GM06990 (cell line): Measurements from ENCODE around the gene ZNF844.

Experiments
- DNase-seq: peaks from one replicate; pipeline ENCODE4 v3.0.0-alpha.2; 2011; ENCODE audit not compliant: insufficient read length; ENCODE audit errors: extremely low read depth
- H3K27me3 ChIP-seq: replicated peaks from 2 replicates; pipeline ENCODE4 v1.6.0; 2011; ENCODE audit warnings: low read length; ENCODE audit not compliant: control insufficient read depth, insufficient read depth
- H3K36me3 ChIP-seq: 2 replicates; pipeline ENCODE4 v1.5.1; 2011; ENCODE audit warnings: low read length; ENCODE audit not compliant: control insufficient read depth, insufficient read depth
- H3K4me3 ChIP-seq: replicated peaks from 2 replicates; pipeline ENCODE4 v1.5.1; 2011; ENCODE audit warnings: low read depth, mild to moderate bottlenecking, control low read depth, low read length
- TF ChIP-seq, protein P1 (sequence below): IDR thresholded peaks from 2 replicates; pipeline ENCODE4 v1.5.1; 2011; ENCODE audit warnings: low read length, control low read depth, mild to moderate bottlenecking, inconsistent platforms; ENCODE audit not compliant: insufficient read depth, poor library complexity, severe bottlenecking

Gene ZNF844

DNA sequence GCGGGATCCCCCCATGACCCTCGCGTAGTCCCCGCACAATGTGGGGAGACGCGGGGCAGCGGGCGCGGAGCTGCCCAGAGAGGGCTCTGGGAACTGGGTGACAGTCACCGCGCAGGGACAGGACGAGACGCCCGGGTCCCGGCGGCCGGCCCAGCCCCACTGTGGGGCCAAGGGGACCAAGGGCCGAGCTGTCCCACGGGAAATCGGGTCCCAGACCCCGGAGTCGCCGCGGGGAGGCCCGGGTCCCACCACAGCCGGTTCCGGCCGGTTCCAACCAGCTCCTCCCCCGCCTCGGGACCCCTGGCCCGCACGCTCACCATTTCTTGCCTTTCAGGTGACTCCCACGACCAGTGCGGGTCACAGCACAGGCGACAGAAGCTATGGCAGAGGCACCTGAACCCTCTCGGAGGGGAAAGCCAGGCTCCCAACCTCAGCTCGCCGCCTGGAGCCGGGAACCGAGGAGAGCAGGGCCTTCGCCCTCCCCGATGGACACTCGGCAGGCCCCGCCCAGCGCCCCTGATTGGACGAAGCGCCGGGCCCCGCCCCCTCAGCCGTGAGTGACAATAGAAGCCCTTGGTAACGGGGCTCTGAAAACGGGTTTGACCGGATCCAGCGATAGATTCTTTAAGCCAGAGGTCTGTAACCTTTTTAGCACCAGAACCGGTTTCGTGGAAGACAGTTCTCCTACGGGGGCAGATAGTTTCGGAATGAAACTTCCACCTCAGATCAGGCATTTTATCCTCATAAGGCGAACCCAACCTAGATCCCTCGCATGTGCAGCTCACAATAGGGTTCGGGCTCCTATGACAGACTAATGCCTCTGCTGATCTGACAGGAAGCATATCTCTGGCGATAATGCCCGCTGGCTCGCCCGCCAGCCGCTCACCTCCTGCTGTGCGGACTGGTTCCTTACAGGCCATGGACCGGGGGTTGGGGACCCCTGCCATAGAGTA is 29.0 kb upstream of the ZNF844 start, which contains the start of gene ZNF433:
Gene ZNF433 (minus strand): TSS at position 460 of the 953 bp plus-strand sequence. CDS start 140 bp downstream, at position 320.
- DNase-seq = peak; percentile 84
- Histone ChIP-seq H3K36me3 (no peaks in the 10 kb centered on the region), H3K4me3 (peak within 1 kb of the TSS; percentile 89), H3K27me3 (no peaks in the 10 kb centered on the region)
- TF ChIP-seq, protein P1, sequence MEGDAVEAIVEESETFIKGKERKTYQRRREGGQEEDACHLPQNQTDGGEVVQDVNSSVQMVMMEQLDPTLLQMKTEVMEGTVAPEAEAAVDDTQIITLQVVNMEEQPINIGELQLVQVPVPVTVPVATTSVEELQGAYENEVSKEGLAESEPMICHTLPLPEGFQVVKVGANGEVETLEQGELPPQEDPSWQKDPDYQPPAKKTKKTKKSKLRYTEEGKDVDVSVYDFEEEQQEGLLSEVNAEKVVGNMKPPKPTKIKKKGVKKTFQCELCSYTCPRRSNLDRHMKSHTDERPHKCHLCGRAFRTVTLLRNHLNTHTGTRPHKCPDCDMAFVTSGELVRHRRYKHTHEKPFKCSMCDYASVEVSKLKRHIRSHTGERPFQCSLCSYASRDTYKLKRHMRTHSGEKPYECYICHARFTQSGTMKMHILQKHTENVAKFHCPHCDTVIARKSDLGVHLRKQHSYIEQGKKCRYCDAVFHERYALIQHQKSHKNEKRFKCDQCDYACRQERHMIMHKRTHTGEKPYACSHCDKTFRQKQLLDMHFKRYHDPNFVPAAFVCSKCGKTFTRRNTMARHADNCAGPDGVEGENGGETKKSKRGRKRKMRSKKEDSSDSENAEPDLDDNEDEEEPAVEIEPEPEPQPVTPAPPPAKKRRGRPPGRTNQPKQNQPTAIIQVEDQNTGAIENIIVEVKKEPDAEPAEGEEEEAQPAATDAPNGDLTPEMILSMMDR = no peak

DNA sequence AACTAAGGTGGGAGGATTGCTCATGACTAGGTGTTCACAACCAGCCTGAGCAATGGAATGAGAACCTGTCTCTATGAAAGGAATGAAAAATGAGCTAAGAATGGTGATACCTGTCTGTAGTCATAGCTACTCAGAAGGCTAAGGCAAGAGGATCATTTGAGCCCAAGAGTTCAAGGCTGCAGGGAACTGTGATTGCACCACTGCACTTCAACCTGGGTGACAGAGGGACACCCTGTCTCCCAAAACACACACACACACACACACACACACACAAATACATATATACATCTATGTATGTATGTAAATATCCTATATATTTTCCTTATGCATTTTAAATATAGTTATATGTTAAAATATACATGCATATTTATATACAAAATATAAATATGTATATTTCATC is 21.6 kb upstream of the ZNF844 start:
- TF ChIP-seq, protein P1 = no peak
- no peaks in the 10 kb centered on the region for H3K27me3 ChIP-seq
- H3K36me3 ChIP-seq = no peaks in the 10 kb centered on the region
- no peak for DNase-seq
- no peak overlapping the region for H3K4me3 ChIP-seq

DNA sequence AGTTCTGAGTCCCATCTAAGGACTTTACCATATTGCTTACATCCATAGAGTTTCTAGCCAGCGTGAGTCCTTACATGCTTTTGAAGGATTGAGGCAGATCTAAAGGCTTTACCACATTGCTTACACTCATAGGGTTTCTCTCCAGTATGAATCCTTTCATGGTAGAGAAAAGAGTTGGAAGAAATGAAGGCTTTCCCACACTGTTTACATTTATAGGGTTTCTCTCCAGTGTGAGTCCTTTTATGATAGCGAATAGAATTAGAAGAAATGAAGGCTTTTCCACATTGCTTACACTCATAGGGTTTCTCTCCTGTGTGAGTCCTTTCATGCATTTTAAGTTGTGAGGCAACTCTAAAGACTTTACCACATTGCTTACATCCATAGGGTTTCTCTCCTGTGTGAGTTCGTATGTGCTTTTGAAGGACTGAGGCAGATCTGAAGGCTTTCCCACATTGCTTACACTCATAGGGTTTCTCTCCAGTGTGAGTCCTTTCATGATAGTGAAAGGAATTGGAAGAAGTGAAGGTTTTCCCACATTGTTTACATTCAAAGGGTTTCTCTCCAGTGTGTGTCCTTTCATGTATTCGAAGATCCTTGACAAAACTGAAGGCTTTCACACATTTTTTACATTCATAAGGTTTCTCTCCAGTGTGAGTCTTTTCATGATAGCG is 20.6 kb upstream of the ZNF844 start:
- no peaks in the 10 kb centered on the region for H3K27me3 ChIP-seq
- TF ChIP-seq, protein P1 = no peak
- no peak for DNase-seq
- no peaks in the 10 kb centered on the region for H3K36me3 ChIP-seq
- H3K4me3 ChIP-seq = no peak overlapping the region

DNA sequence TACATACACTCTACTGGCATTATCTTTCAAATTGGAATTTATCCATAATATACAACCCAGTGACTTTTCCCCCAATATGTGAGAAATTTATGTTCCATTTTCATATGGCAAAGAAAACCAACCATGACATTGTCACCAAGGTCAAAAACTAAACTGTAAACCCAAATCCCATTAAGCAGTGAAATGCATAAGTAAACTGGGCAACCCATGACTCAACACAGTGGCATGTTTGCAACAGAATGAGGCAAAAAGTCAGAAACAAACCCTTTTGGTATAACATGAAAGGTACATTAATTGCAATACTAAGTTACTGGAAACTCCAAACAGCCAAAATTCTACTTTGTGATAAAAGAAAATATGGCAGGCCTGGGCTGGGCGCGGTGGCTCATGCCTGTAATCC is 16.7 kb upstream of the ZNF844 start:
- no peak overlapping the region for H3K4me3 ChIP-seq
- no peaks in the 10 kb centered on the region for H3K27me3 ChIP-seq
- DNase-seq = no peak
- TF ChIP-seq, protein P1 = no peak
- H3K36me3 ChIP-seq = no peaks in the 10 kb centered on the region

DNA sequence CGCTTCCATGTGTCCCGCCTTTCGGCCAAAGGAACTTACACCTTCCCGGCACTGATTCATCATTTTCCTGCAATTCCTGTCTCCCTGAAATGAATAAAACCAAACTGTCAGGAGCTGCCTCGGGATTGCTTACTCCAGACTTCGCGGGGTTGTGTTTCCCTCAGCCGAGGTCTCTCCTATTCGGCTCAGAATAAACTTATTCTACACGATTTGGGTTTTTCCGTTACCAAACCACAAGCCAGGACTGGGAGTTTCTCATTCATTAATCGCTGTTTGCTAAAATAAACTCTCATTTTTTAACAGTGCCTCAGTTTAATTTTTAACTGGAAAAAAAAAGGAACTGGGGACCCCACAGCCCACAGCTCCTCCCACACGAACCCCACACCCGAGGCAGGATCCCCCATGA is 12.4 kb upstream of the ZNF844 start:
- no peaks in the 10 kb centered on the region for H3K27me3 ChIP-seq
- TF ChIP-seq, protein P1 = no peak
- no peaks in the 10 kb centered on the region for H3K36me3 ChIP-seq
- peak overlapping the region; percentile 83 for H3K4me3 ChIP-seq
- no peak for DNase-seq
